WI38 (cell line): ENCODE measurements around the gene YPEL3.

ENCODE experiments used
- H3K4me3 ChIP-seq: 2 replicates; pipeline ENCODE4 v1.5.1; 2011; ENCODE audit warnings: low read depth, mild to moderate bottlenecking, control low read depth, low read length
- TF ChIP-seq, protein P1 (sequence below): IDR thresholded peaks from 2 replicates; pipeline ENCODE4 v1.5.1; 2012; ENCODE audit warnings: low read depth, mild to moderate bottlenecking, control low read depth, low read length

Gene YPEL3

DNA sequence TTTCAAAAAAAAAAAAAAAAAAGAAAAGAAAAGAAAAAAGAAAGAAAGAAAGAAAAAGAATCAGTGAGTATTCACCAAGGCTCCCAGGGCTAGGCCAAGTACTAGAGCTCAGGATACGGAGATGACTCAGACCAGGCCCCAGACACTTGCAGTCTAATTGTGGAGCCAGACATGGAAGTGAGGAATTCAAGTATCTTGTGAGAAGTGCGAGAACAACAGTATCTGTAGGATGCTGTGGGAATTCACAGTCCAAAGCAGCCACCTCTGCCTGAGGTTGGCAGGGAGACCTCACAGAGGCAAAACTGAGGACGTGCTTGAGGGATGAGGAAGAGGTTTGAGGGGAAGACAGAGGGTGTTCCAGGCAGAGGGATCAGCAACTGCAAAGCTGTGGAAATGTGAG, 44.5 kb downstream of the YPEL3 start:
- H3K4me3 ChIP-seq: no peak overlapping the region
- TF ChIP-seq, protein P1, sequence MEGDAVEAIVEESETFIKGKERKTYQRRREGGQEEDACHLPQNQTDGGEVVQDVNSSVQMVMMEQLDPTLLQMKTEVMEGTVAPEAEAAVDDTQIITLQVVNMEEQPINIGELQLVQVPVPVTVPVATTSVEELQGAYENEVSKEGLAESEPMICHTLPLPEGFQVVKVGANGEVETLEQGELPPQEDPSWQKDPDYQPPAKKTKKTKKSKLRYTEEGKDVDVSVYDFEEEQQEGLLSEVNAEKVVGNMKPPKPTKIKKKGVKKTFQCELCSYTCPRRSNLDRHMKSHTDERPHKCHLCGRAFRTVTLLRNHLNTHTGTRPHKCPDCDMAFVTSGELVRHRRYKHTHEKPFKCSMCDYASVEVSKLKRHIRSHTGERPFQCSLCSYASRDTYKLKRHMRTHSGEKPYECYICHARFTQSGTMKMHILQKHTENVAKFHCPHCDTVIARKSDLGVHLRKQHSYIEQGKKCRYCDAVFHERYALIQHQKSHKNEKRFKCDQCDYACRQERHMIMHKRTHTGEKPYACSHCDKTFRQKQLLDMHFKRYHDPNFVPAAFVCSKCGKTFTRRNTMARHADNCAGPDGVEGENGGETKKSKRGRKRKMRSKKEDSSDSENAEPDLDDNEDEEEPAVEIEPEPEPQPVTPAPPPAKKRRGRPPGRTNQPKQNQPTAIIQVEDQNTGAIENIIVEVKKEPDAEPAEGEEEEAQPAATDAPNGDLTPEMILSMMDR: no peak

DNA sequence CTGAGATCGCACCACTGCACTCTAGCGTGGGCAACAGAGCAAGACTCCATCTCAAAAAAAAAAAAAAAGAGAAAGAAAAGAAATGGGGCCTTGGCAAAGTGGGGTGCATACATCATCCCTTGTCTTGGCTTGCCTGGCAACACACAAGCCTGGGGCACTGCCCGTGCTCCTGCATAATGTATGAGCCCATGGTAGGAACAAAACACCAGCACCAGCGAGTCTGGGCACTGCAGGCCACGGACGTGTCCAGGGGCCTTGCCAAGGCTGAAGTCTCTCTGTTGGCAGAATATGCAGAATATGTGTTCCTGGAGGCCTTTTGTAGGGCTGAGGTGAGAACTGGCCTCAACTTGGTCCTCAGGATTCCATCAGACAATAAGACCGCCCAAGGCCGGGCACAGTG, 46.1 kb downstream of the YPEL3 start:
- no peak overlapping the region for H3K4me3 ChIP-seq
- TF ChIP-seq, protein P1: no peak

DNA sequence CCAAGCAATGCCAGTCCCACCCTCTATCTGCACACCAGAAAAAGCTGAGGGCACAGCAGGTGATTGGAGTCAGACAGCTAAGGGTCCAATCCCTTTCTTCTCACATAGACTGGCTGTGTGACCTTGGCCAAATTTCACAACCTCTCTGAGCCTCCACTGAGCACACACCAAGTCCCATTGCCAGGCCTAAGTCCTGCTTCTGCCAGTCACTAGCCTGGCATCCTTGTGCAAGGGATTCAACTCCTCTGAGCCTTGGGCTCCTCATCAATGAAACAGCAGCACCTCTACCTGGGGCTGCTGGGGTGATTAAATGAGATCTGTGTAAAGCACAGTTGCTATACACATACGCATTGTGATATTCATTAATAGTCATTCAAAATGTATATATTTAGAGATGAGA, 49.4 kb downstream of the YPEL3 start:
- H3K4me3 ChIP-seq: no peak overlapping the region
- TF ChIP-seq, protein P1: no peak

DNA sequence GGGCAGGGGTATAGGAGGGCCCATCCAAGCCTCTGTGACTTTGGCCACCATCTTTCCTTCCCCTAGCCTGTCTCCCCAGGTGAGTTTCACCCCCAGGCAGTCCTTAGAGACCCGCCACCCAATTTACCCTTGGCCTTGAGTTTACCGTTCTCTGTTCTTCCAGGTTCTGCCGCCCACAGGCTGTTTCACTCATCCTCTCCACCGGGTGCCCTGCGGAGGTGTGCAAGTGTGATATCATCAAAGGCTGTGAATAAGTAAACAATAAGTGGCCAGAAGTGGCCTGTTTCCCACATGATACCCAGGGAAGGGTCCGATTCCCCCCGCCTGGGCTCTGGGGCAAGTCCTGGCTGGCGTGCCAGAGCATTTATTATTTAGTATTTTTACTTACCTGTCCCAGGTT, 49.8 kb downstream of the YPEL3 start:
- no peak overlapping the region for H3K4me3 ChIP-seq
- TF ChIP-seq, protein P1: no peak
